Fibroblast of mammary gland (primary cell): ENCODE data around the gene LPP.

ENCODE experiments used
- DNase-seq: peaks from one replicate; pipeline ENCODE4 v3.0.0-alpha.2; 2010; ENCODE audit warnings: low read depth
- H3K4me3 ChIP-seq: 2 replicates; pipeline ENCODE4 v1.5.1; 2011; ENCODE audit warnings: low read depth, mild to moderate bottlenecking, low read length, moderate library complexity; ENCODE audit not compliant: control insufficient read depth
- TF ChIP-seq, protein P1 (sequence below): conservative IDR thresholded peaks from 2 replicates; pipeline ENCODE4 v1.5.1; 2011; ENCODE audit warnings: low read depth, low read length, inconsistent platforms; ENCODE audit not compliant: control insufficient read depth, insufficient read depth

The LPP gene

DNA sequence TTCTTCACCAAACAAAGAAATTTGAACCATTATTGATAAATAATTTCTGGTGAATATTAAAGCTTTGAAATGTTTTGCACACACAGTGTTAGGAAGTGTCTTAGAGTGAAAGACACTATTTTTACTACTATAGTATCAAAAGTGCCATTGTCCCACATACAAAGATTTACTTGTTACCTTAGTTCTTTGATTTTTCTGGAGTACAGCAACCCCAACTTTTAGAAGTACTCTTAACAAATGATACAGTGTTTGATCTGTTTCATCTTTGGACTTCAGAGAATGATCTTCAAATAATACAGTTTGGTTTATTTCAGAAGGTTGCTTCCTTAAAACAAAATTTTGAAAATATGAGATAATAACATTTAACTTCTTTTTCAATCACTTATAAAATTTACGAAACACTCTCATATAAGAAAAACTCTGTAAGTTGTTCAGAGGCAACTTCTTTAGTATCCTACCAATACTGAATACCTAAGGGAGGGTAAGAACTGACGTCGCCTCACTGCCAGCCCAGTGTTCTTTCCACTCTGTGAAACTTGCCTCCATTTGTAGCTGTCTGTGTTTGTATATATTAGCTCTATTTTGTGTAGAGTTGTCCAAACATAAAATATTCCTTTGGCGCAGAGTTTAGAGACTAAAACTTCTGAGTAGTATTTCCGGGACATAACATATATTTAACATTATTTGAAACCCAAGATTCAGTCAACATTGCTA lies 464.2 kb downstream of the LPP start:
- DNase-seq = no peak
- no peak overlapping the region for H3K4me3 ChIP-seq
- TF ChIP-seq, protein P1, sequence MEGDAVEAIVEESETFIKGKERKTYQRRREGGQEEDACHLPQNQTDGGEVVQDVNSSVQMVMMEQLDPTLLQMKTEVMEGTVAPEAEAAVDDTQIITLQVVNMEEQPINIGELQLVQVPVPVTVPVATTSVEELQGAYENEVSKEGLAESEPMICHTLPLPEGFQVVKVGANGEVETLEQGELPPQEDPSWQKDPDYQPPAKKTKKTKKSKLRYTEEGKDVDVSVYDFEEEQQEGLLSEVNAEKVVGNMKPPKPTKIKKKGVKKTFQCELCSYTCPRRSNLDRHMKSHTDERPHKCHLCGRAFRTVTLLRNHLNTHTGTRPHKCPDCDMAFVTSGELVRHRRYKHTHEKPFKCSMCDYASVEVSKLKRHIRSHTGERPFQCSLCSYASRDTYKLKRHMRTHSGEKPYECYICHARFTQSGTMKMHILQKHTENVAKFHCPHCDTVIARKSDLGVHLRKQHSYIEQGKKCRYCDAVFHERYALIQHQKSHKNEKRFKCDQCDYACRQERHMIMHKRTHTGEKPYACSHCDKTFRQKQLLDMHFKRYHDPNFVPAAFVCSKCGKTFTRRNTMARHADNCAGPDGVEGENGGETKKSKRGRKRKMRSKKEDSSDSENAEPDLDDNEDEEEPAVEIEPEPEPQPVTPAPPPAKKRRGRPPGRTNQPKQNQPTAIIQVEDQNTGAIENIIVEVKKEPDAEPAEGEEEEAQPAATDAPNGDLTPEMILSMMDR = no peak

DNA sequence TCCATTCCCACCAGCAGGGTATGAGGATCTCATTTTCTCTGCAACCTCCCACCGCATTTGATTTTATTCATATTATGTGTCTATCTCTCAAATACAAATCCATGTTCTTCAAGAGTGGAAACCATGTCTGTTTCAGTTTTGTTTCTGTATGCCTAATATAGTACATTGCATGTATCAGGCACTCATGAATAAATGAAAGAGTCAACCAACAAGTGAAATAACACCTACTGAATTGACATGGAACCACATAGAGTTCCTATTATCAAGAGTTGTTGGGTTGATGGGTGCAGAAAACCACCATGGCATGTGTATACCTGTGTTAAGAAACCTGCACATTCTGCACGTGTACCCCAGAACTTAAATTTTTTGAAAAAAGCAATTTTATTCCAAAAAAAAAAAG lies 466.8 kb downstream of the LPP start:
- no peak for DNase-seq
- no peak overlapping the region for H3K4me3 ChIP-seq
- TF ChIP-seq, protein P1 = no peak

DNA sequence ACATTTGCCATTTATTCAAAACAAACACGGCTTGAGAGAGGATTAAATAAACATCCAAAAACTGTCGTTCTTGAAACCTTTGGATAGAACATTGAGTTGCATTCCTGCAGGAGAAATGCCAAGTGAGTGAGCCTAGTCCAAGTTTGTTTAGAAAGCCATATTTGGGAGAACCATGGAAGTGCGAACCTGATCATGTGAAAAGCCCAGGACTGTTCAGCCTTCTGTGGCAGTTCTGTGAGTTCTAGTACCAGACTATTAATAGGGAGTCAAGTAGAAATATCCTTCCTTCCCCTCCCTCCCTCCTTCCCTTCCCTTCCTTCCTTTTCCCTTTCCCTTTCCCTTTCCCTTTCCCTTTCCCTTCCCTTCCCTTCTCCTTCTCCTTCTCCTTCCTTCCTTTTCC lies 470.4 kb downstream of the LPP start:
- peak; percentile 61 for DNase-seq
- H3K4me3 ChIP-seq = no peak overlapping the region
- TF ChIP-seq, protein P1 = no peak

DNA sequence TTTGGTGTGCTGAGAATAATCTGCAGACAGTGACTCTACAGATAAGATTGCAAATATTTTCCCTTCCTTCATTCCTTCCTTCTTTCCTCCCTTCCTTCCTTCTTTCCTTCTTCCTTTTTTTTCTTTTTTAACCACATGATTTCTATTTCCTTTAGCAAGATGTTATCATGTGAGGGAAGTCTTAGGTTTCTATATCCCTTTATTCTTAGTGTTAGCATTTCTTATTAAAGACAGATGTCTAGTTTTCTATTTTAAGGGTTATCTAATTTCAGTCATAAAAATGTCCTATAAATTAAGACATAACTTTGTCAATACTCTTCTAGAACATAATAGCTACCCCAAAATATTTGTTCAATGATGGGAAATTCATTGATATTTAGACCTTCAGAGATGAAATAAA lies 470.9 kb downstream of the LPP start:
- H3K4me3 ChIP-seq = no peak overlapping the region
- TF ChIP-seq, protein P1 = no peak
- no peak for DNase-seq

DNA sequence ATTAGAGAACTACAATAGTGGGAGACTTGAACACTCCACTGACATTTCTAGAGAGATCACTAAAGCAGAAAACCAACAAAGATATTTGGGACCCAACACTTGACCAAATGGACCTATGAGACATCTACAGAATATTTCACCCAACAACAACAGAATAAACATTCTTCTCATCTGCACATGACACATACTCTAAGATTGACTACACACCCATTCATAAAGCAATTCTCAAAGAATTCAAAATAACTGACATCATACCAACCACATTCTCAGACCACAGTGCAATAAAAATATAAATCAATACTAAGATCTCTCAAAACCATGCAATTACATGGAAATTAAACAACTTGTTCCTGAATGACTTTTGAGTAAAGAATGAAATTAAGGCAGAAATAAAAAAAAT lies 473.7 kb downstream of the LPP start:
- TF ChIP-seq, protein P1 = no peak
- DNase-seq = peak; percentile 93
- no peak overlapping the region for H3K4me3 ChIP-seq

DNA sequence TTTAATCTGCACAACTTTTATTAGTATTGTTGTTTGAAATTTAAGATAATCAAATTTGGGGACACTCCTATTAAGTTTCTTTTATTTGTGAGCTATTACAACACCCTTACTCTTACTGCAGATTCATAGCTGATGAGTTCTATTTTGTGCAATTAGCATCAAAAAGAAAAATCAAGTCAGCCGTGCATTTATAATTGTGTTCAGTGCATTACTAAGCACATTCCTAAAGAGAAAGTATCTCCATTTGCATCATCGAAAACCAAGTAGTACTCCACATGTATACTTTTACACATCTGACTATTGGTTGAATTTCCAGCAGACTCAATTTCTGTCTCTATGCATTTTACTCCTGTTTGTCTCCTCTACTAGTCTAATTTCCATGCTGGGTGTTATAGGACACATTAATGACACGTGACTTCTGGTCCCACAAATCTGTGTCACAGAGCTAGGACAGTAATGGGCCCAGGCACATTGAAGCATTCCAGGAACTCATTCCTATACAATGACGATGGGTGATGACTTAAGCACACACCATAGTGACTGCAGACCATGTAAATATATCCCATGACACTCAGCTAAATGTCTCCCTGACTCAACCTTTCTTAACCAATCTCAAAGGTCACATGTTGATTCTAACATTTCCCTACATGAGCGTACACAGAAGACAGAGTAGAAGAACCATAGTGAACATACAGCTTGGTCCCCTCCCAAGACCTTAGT lies 477.5 kb downstream of the LPP start:
- DNase-seq = peak; percentile 90
- TF ChIP-seq, protein P1 = no peak
- no peak overlapping the region for H3K4me3 ChIP-seq
